Lower leg skin (tissue), 3 donors: Measurements from ENCODE around the gene SRCIN1.

Source experiments
- POLR2A ChIP-seq, 2 donors: fragments of 450-650 bp; IDR thresholded peaks; one replicate each; pipeline ENCODE4 v1.6.1; 2016 to 2017; ENCODE audit warnings: antibody characterized with exemption in 2 of 2, mild to moderate bottlenecking in 1 of 2, moderate library complexity in 1 of 2
- TF ChIP-seq, protein P1 (sequence below), 3 donors: fragments of 450-650 bp; IDR thresholded peaks; one replicate each; pipeline ENCODE4 v1.5.1; 2016; ENCODE audit warnings: antibody characterized with exemption in 3 of 3, mild to moderate bottlenecking in 3 of 3, moderate library complexity in 2 of 3

DNA sequence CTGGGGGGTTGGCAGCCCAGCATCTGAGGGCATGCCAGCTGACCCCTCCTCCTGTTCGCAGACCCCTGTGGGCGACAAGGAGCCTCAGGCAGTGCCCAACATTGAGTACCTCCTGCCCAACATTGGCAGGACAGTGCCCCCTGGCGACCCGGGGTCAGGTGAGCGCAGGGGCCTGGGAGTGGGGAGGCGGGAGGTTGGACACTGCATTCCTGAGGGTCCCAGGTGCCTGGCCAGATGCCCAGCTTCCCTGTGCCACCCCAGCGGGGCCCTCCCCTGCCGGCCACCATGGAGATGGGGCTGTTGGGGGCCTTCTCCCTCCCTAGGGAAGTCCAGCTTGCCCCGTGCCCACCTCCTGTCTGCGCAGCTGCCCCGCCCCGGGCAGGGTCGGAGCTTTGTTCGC lies 107.4 kb downstream of the SRCIN1 start:
- TF ChIP-seq POLR2A (IDR thresholded peaks at IDR 0.05), result no peak
- TF ChIP-seq, protein P1, sequence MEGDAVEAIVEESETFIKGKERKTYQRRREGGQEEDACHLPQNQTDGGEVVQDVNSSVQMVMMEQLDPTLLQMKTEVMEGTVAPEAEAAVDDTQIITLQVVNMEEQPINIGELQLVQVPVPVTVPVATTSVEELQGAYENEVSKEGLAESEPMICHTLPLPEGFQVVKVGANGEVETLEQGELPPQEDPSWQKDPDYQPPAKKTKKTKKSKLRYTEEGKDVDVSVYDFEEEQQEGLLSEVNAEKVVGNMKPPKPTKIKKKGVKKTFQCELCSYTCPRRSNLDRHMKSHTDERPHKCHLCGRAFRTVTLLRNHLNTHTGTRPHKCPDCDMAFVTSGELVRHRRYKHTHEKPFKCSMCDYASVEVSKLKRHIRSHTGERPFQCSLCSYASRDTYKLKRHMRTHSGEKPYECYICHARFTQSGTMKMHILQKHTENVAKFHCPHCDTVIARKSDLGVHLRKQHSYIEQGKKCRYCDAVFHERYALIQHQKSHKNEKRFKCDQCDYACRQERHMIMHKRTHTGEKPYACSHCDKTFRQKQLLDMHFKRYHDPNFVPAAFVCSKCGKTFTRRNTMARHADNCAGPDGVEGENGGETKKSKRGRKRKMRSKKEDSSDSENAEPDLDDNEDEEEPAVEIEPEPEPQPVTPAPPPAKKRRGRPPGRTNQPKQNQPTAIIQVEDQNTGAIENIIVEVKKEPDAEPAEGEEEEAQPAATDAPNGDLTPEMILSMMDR (IDR thresholded peaks at IDR 0.05), result no peak
